ENCODE measurements around the gene ABLIM2.

ABLIM2 gene

GRCh38 chr4:8135666-8136065 is 22.9 kb downstream of the ABLIM2 start:
- DNase-seq, result no peak

GRCh38 chr4:8133897-8134563 is 24.6 kb downstream of the ABLIM2 start:
- DNase-seq, result no peak

GRCh38 chr4:8132947-8133705 is 25.5 kb downstream of the ABLIM2 start:
- DNase-seq, result no peak

GRCh38 chr4:8132400-8132799 is 26.2 kb downstream of the ABLIM2 start:
- no peak for DNase-seq

- no peak for DNase-seq
Observed at GRCh38 chr4:8131826-8132225, 26.8 kb downstream of the ABLIM2 start.

- DNase-seq, result no peak
Observed at GRCh38 chr4:8131210-8131609, 27.4 kb downstream of the ABLIM2 start.

- no peak for DNase-seq
Observed at GRCh38 chr4:8130346-8131066, 28.1 kb downstream of the ABLIM2 start.

GRCh38 chr4:8129785-8130184 is 28.8 kb downstream of the ABLIM2 start:
- DNase-seq, result no peak

- DNase-seq, result no peak
Observed at GRCh38 chr4:8129136-8129535, 29.5 kb downstream of the ABLIM2 start.

- DNase-seq, result no peak
Observed at GRCh38 chr4:8128100-8128856, 30.3 kb downstream of the ABLIM2 start.

- no peak for DNase-seq
Observed at GRCh38 chr4:8127051-8127826, 31.4 kb downstream of the ABLIM2 start.

- DNase-seq, result no peak
Observed at GRCh38 chr4:8126523-8126922, 32.1 kb downstream of the ABLIM2 start.

GRCh38 chr4:8125526-8126056 is 33.0 kb downstream of the ABLIM2 start:
- DNase-seq, result no peak

GRCh38 chr4:8123870-8124269 is 34.7 kb downstream of the ABLIM2 start:
- no peak for DNase-seq

- no peak for DNase-seq
Observed at GRCh38 chr4:8123389-8123788, 35.2 kb downstream of the ABLIM2 start.

- no peak for DNase-seq
Observed at GRCh38 chr4:8122746-8123145, 35.9 kb downstream of the ABLIM2 start.

GRCh38 chr4:8121292-8122015 is 37.2 kb downstream of the ABLIM2 start:
- no peak for DNase-seq

- no peak for DNase-seq
Observed at GRCh38 chr4:8120501-8120900, 38.1 kb downstream of the ABLIM2 start.

GRCh38 chr4:8119877-8120276 is 38.7 kb downstream of the ABLIM2 start:
- DNase-seq, result no peak

GRCh38 chr4:8118531-8118930 is 40.1 kb downstream of the ABLIM2 start:
- DNase-seq, result no peak

- DNase-seq, result no peak
Observed at GRCh38 chr4:8118035-8118434, 40.6 kb downstream of the ABLIM2 start.

Measured in activated gamma-delta T cell (primary cell).